Naive thymus-derived CD8-positive, alpha-beta T cell (primary cell): Measurements from ENCODE around the gene AGAP1. TPM values are rescaled to one million over a fixed set of nuclear protein-coding genes. Genes with fewer than 3 reads are reported as not detected.
A peak's percentile ranks its signal among the peaks of the same experiment; 100 is the strongest.

ENCODE experiments used
- ATAC-seq, 2 donors: fragments of 150-1000 bp; cut with Tn5 transposase in 1 of 2; sonication (Bioruptor Pico), chemical (Tn5 transposase) in 1 of 2; 1 replicate in 1 of 2; 2 replicates in 1 of 2; pipeline ENCODE4 v1.10.0; 2021; ENCODE audit warnings: mild to moderate bottlenecking in 2 of 2, moderate library complexity in 2 of 2
- POLR2A ChIA-PET: fragments of 350-600 bp; sonication (Branson Sonifier 250); formaldehyde crosslinking; loops from one replicate; lab custom pipeline; 2021; ENCODE audit warnings: antibody characterized with exemption; lab: Charles Lee
- DNase-seq, 10 donors: peaks; one replicate each; pipeline versions ENCODE4 v3.0.0 to v3.0.0-alpha.2; 2020 to 2022
- H3K27ac Mint-ChIP-seq, 10 donors: one replicate each; pipeline ENCODE4 v1.8.0; 2020 to 2022; ENCODE audit warnings: mild to moderate bottlenecking in 10 of 10, mixed read lengths in 10 of 10, moderate library complexity in 4 of 10, inconsistent platforms in 1 of 10
- H3K27me3 Mint-ChIP-seq, 5 donors: one replicate each; pipeline ENCODE4 v1.8.0; 2021 to 2022; ENCODE audit warnings: mixed read lengths in 5 of 5
- H3K36me3 Mint-ChIP-seq, 3 donors: one replicate each; pipeline ENCODE4 v1.8.0; 2020 to 2022; ENCODE audit warnings: mixed read lengths in 3 of 3, mild to moderate bottlenecking in 2 of 3, inconsistent platforms in 1 of 3
- H3K4me1 Mint-ChIP-seq, 4 donors: one replicate each; pipeline ENCODE4 v1.8.0; 2021 to 2022; ENCODE audit warnings: mixed read lengths in 4 of 4
- H3K4me3 Mint-ChIP-seq, 10 donors: one replicate each; pipeline ENCODE4 v1.8.0; 2020 to 2022; ENCODE audit warnings: mild to moderate bottlenecking in 10 of 10, mixed read lengths in 10 of 10, moderate library complexity in 6 of 10, inconsistent platforms in 1 of 10
- H3K9me3 Mint-ChIP-seq, 9 donors: one replicate each; pipeline ENCODE4 v1.8.0; 2020 to 2022; ENCODE audit warnings: mixed read lengths in 9 of 9, mild to moderate bottlenecking in 3 of 9, inconsistent platforms in 1 of 9, moderate library complexity in 1 of 9
- polyA plus RNA-seq, 3 donors: library from polyadenylated mRNA; unstranded; fragments of 300-500 nt; fragmentation: Illumina TruSeq; gene quantifications; one replicate each; pipeline ENCODE4 v1.2.3, GENCODE V29; 2021
- total RNA-seq, 8 experiments: library from RNA in 2 of 8; stranded (reverse) in 2 of 8; gene quantifications; one replicate each; pipeline ENCODE4 v1.2.3 and lab custom pipeline; 2021 to 2026

Gene AGAP1
- total and polyA plus RNA-seq, 5 experiments from 2014 or later: 0.03 to 0.52 (median 0.29) TPM; not detected in 1

DNA sequence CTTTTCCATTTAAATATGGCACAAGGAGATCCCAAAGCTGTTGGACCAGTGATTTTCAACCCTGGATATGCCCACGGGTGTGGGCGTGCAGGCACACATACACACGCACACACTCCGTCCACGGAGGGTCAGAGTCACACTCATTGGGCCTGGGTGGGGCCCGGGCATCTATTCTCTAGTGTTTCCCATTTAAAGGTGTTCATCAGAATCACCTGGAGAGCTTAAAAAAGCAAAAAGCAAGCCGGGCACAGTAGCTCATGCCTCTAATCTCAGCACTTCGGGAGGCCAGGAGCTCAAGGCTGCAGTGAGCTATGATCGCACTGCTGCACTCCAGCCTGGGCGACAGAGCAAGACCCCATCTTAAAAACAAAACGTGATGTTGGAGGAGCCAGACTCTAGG, 345.4 kb downstream of the AGAP1 start:
- H3K4me1 Mint-ChIP-seq: no peaks in the 10 kb centered on the region
- no peaks in the 10 kb centered on the region for H3K9me3 Mint-ChIP-seq

GRCh38 chr2:235839974-235840373, 346.1 kb downstream of the AGAP1 start:
- H3K27me3 Mint-ChIP-seq: peaks cover 0 to 24% (median 4%) of the 10 kb centered on the region in 5 donors
- no peaks in the 10 kb centered on the region for H3K9me3 Mint-ChIP-seq
- POLR2A ChIA-PET: no interaction called here
- ATAC-seq (no peak), DNase-seq (no peak)
- no peak overlapping the region for H3K4me3 Mint-ChIP-seq
- no peak overlapping the region for H3K27ac Mint-ChIP-seq
- no peaks in the 10 kb centered on the region for H3K36me3 Mint-ChIP-seq
- H3K4me1 Mint-ChIP-seq: no peaks in the 10 kb centered on the region

More for the DNA sequence above, 345.4 kb downstream of the AGAP1 start:
- no peak overlapping the region for H3K27ac Mint-ChIP-seq
- ATAC-seq: no peak
- POLR2A ChIA-PET: no interaction called here
- peaks cover 0 to 24% (median 10%) of the 10 kb centered on the region in 5 donors for H3K27me3 Mint-ChIP-seq
- H3K4me3 Mint-ChIP-seq: no peak overlapping the region
- no peaks in the 10 kb centered on the region for H3K36me3 Mint-ChIP-seq
- no peak for DNase-seq

DNA sequence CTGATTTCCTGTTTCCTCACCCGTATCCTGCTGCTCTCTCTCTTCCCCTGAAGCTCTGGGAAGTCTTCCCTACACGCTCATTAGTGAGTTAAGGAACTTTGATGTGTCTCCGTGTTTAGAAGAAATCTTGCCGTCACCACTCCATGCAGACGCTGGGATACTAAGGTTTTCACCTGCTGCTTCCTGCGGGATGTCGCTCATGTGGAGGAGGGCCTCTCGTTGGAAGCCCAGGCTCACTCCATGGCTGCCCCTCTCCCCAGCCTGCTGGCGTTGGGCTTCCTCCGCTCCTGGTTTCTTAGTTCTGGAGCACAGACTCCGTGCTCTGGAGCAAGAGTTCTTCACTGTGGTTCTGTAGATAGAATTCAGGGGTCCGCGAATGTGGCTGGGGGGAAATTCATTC, 348.0 kb downstream of the AGAP1 start:
- no peak overlapping the region for H3K27ac Mint-ChIP-seq
- no peaks in the 10 kb centered on the region for H3K36me3 Mint-ChIP-seq
- ATAC-seq: no peak
- no peak overlapping the region for H3K4me3 Mint-ChIP-seq
- no peaks in the 10 kb centered on the region for H3K9me3 Mint-ChIP-seq
- H3K27me3 Mint-ChIP-seq: peaks cover 0 to 26% (median 0%) of the 10 kb centered on the region in 5 donors
- no peaks in the 10 kb centered on the region for H3K4me1 Mint-ChIP-seq
- DNase-seq: no peak
- POLR2A ChIA-PET: no interaction called here

DNA sequence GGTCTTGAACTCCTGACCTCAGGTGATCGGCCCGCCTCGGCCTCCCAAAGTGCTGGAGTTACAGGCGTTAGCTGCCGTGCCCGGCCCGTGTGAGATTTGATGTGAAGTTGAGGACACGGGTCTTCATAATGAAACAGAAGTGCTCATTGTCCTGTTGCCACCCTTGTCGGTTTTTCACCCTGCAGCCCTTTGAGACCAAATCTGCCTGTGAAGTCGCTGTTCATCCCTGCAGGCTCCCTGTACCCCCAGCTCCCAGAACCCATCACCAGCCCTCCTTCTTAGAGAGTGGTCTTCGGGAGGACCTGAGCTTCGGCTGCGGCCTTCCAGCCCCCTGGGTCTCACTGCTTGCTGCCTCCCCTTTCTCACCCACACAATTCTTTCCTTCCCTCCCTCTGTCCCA, 349.1 kb downstream of the AGAP1 start:
- DNase-seq: no peak
- POLR2A ChIA-PET: no interaction called here
- peaks cover 0 to 26% (median 0%) of the 10 kb centered on the region in 5 donors for H3K27me3 Mint-ChIP-seq
- H3K4me1 Mint-ChIP-seq: no peaks in the 10 kb centered on the region
- H3K9me3 Mint-ChIP-seq: no peaks in the 10 kb centered on the region
- no peak overlapping the region for H3K4me3 Mint-ChIP-seq
- H3K36me3 Mint-ChIP-seq: no peaks in the 10 kb centered on the region
- no peak overlapping the region for H3K27ac Mint-ChIP-seq
- ATAC-seq: no peak

DNA sequence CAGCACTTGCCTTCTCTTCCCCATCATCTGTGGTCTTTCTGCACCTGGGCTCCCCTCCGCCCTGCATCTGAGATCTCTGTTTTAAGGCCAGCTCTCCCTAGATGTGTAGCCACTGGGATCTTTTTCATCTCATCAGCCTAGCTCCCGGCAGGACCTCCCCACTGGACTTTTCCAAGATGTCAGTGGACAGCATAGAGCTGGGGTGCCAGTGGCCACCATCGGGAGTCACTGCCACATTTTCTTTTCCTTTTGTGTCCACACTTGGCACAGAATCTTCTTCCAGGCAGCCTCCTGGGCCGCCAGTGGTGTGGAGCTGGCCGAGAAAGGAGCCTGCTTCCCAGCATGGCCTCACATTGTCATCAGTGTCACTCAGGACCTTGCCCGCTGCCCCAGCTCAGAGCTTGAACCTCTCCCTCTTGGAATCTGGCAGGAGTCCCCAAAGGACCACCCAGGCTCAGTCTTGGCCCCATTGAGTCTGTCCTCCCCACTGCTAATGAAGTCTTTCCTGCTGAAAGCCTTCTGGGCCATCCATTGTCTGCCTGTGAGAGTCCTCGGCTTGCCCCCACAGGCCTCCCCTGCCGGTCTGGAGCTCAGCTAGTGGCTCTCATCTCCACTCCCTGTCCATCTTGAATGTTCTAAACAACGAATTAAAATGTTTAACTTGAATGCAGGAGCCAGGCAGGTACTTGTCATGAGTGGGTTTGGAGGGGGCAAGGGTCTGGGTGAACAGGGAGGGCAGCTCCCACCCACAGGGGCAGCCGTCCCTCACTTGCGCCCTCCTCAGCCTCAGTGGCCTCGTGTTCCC, 349.9 kb downstream of the AGAP1 start:
- Mint-ChIP-seq H3K9me3 (no peaks in the 10 kb centered on the region), H3K36me3 (no peaks in the 10 kb centered on the region), H3K27me3 (peaks cover 0 to 26% (median 0%) of the 10 kb centered on the region in 5 donors), H3K4me1 (no peaks in the 10 kb centered on the region), H3K27ac (no peak overlapping the region), H3K4me3 (no peak overlapping the region)
- POLR2A ChIA-PET: no interaction called here
- no peak for DNase-seq
- no peak for ATAC-seq

- Mint-ChIP-seq H3K27ac (peak overlapping the region in 1 of 10 donors; percentile 57), H3K4me3 (no peak overlapping the region), H3K4me1 (no peaks in the 10 kb centered on the region), H3K9me3 (no peaks in the 10 kb centered on the region), H3K27me3 (peaks cover 0 to 28% (median 0%) of the 10 kb centered on the region in 5 donors), H3K36me3 (no peaks in the 10 kb centered on the region)
- no peak for DNase-seq
- no peak for ATAC-seq
- POLR2A ChIA-PET: no interaction called here
These were observed 350.7 kb downstream of the AGAP1 start for GRCh38 chr2:235844561-235844960.

GRCh38 chr2:235845245-235845644, 351.4 kb downstream of the AGAP1 start:
- Mint-ChIP-seq H3K36me3 (no peaks in the 10 kb centered on the region), H3K4me3 (no peak overlapping the region), H3K27me3 (peaks cover 0 to 35% (median 3%) of the 10 kb centered on the region in 5 donors), H3K4me1 (no peaks in the 10 kb centered on the region), H3K9me3 (no peaks in the 10 kb centered on the region), H3K27ac (peak overlapping the region in 1 of 10 donors; percentile 71)
- DNase-seq: no peak
- no peak for ATAC-seq
- POLR2A ChIA-PET: no interaction called here

DNA sequence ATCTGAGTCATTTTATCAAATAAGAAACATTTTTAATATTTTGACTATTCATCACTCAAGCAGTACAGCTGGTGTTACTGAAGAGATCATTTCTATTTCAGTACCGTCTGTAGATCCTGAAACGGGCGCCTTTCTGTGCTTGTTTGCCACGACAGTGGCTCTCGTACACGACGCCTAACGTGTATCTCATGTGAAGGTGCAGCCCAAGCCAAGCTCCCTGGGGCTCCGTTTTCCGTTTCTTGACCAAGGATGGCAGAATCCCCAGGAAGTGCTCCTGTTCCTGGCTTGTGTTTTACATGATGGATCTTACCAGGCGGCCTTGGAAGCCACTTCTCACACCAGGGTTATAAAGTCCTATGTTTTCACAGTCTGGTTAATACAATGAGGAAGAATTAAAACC, 353.7 kb downstream of the AGAP1 start:
- H3K9me3 Mint-ChIP-seq: no peaks in the 10 kb centered on the region
- DNase-seq (no peak), ATAC-seq (no peak)
- no peaks in the 10 kb centered on the region for H3K36me3 Mint-ChIP-seq
- POLR2A ChIA-PET: no interaction called here
- no peaks in the 10 kb centered on the region for H3K4me1 Mint-ChIP-seq
- H3K4me3 Mint-ChIP-seq: no peak overlapping the region
- H3K27me3 Mint-ChIP-seq: peaks cover 0 to 38% (median 3%) of the 10 kb centered on the region in 5 donors
- H3K27ac Mint-ChIP-seq: no peak overlapping the region

GRCh38 chr2:235848055-235848454, 354.2 kb downstream of the AGAP1 start:
- Mint-ChIP-seq H3K4me3 (no peak overlapping the region), H3K27me3 (peaks cover 0 to 38% (median 3%) of the 10 kb centered on the region in 5 donors), H3K9me3 (no peaks in the 10 kb centered on the region), H3K4me1 (no peaks in the 10 kb centered on the region), H3K36me3 (no peaks in the 10 kb centered on the region), H3K27ac (no peak overlapping the region)
- POLR2A ChIA-PET: no interaction called here
- ATAC-seq (no peak), DNase-seq (no peak)

DNA sequence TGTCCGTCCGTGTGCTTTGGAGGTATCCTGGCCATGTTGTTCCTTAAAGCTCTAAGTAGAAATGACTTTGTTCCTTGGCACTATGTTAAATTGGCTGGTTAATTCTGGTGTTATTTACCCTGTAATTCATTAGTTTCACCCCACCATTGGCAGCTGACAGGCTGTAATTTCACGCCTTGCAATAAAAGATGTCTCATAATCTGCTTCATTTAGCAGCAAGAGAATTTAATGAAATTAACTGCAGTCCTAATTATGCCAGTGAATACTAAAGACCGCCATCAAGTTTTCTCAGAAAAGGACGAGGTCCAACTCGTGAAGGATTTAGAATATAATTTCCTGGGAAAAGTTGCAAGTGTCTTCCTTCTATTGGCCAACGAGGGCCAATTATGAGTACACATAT, 355.1 kb downstream of the AGAP1 start:
- Mint-ChIP-seq H3K4me1 (no peaks in the 10 kb centered on the region), H3K9me3 (no peaks in the 10 kb centered on the region), H3K27me3 (peaks cover 0 to 33% (median 3%) of the 10 kb centered on the region in 5 donors), H3K36me3 (no peaks in the 10 kb centered on the region), H3K27ac (no peak overlapping the region), H3K4me3 (no peak overlapping the region)
- DNase-seq (no peak), ATAC-seq (no peak)
- POLR2A ChIA-PET: no interaction called here

GRCh38 chr2:235849489-235849888, 355.6 kb downstream of the AGAP1 start:
- Mint-ChIP-seq H3K4me1 (no peaks in the 10 kb centered on the region), H3K4me3 (no peak overlapping the region), H3K27ac (no peak overlapping the region), H3K9me3 (no peaks in the 10 kb centered on the region), H3K27me3 (peaks cover 0 to 28% (median 3%) of the 10 kb centered on the region in 5 donors), H3K36me3 (no peaks in the 10 kb centered on the region)
- ATAC-seq: no peak
- POLR2A ChIA-PET: no interaction called here
- DNase-seq: no peak

GRCh38 chr2:235850289-235850688, 356.4 kb downstream of the AGAP1 start:
- ATAC-seq (no peak), DNase-seq (no peak)
- POLR2A ChIA-PET: no interaction called here
- Mint-ChIP-seq H3K27me3 (peaks cover 0 to 20% (median 3%) of the 10 kb centered on the region in 5 donors), H3K36me3 (no peaks in the 10 kb centered on the region), H3K4me1 (no peaks in the 10 kb centered on the region), H3K9me3 (no peaks in the 10 kb centered on the region), H3K4me3 (no peak overlapping the region), H3K27ac (no peak overlapping the region)

DNA sequence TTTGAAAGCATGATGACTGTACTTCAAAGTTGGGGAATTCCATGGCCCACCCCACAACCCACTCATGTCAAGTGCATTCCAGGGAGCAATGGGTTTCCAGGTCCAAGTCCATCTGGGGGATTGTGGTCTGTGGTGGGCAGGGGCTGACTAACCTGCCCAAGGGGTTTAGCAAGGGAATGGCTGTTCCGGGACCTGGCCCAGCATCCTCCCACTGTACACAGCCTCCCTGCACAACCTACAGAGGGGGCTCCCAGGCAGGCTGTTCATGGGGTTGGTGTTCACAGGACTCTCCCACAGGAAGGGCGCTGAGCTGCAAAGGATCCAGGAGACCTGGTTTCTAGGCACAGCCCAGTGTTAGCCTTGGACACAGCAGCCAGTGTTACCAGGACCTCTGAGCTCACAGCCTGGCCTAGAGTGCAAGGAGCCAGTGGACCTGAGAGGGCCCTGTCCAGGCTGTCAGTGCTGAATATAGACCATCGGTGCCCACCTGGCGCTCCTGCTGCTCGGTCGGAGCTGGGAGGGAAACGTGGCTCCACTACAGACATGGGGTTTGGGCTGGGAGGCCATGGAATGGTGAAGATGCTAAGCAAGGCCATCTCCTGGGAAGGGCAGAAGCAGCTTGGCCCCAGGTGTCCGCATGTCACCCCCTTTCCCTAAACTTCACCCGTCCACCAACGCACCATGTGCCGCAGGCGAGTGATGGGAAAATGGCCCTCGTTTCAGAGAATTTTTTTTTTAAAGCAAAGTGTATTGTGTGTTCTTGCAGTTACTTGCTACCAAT, 357.1 kb downstream of the AGAP1 start:
- Mint-ChIP-seq H3K27ac (no peak overlapping the region), H3K27me3 (peaks cover 0 to 13% (median 3%) of the 10 kb centered on the region in 5 donors), H3K4me3 (no peak overlapping the region), H3K9me3 (no peaks in the 10 kb centered on the region), H3K36me3 (no peaks in the 10 kb centered on the region), H3K4me1 (no peaks in the 10 kb centered on the region)
- POLR2A ChIA-PET: no interaction called here
- no peak for DNase-seq
- ATAC-seq: no peak
